Hepatocyte (in vitro differentiated cells): Measurements from ENCODE around the gene PAGE2. TPM values are rescaled to one million over a fixed set of nuclear protein-coding genes. Genes with fewer than 3 reads are reported as not detected.
A peak's percentile ranks its signal among the peaks of the same experiment; 100 is the strongest.

ENCODE experiments used
- DNase-seq: peaks from one replicate; pipeline ENCODE4 v3.0.0-alpha.2; 2016; ENCODE audit warnings: low spot score
- H2AFZ ChIP-seq: fragments of 200-600 bp; sonication (generic); 2 replicates; pipeline ENCODE4 v1.6.0; 2016; ENCODE audit warnings: antibody characterized with exemption, mild to moderate bottlenecking
- H3K27ac ChIP-seq: fragments of 200-600 bp; sonication (generic); 2 replicates; pipeline ENCODE4 v1.5.1; 2016; ENCODE audit warnings: mild to moderate bottlenecking
- H3K27me3 ChIP-seq: fragments of 200-600 bp; sonication (generic); 2 replicates; pipeline ENCODE4 v1.6.1; 2016
- H3K36me3 ChIP-seq: fragments of 200-600 bp; sonication (generic); replicated peaks from 2 replicates; pipeline ENCODE4 v1.5.1; 2016; ENCODE audit warnings: low read depth; ENCODE audit not compliant: insufficient read depth
- H3K4me1 ChIP-seq: fragments of 200-600 bp; sonication (generic); 2 replicates; pipeline ENCODE4 v1.5.1; 2016; ENCODE audit warnings: mild to moderate bottlenecking, moderate library complexity; ENCODE audit not compliant: insufficient read depth
- H3K4me2 ChIP-seq: fragments of 200-600 bp; sonication (generic); 2 replicates; pipeline ENCODE4 v1.6.0; 2016
- H3K4me3 ChIP-seq: fragments of 200-600 bp; sonication (generic); 2 replicates; pipeline ENCODE4 v1.5.1; 2016; ENCODE audit warnings: mild to moderate bottlenecking
- H3K79me2 ChIP-seq: fragments of 200-600 bp; sonication (generic); 2 replicates; pipeline ENCODE4 v1.6.0; 2017; ENCODE audit warnings: mild to moderate bottlenecking
- H3K9me2 ChIP-seq: fragments of 200-600 bp; sonication (generic); replicated peaks from 2 replicates; pipeline ENCODE4 v1.6.0; 2017; ENCODE audit warnings: mild to moderate bottlenecking; ENCODE audit not compliant: insufficient read depth
- H3K9me3 ChIP-seq: fragments of 200-600 bp; sonication (generic); 2 replicates; pipeline ENCODE4 v1.5.1; 2016; ENCODE audit warnings: low read depth, mild to moderate bottlenecking
- H4K20me1 ChIP-seq: fragments of 200-600 bp; sonication (generic); 2 replicates; pipeline ENCODE4 v1.6.0; 2016; ENCODE audit warnings: mild to moderate bottlenecking; ENCODE audit not compliant: insufficient read depth, poor library complexity, severe bottlenecking
- EZH2 ChIP-seq: fragments of 200-600 bp; sonication (generic); IDR thresholded peaks from 2 replicates; pipeline ENCODE4 v1.6.1; 2016; ENCODE audit warnings: antibody characterized with exemption, mild to moderate bottlenecking, borderline replicate concordance
- EZH2phosphoT487 ChIP-seq: fragments of 200-600 bp; sonication (generic); IDR thresholded peaks from one replicate; pipeline ENCODE4 v1.6.1; 2018; ENCODE audit warnings: antibody characterized with exemption, mild to moderate bottlenecking, low read depth, moderate library complexity; ENCODE audit not compliant: unreplicated experiment, severe bottlenecking
- WGBS: methylation state at CpG from one replicate; pipeline ENCODE4 v1.1.6; 2016; ENCODE audit warnings: low lambda C conversion rate; ENCODE audit errors: missing lambda C conversion rate; 5-methylcytosine and 5-hydroxymethylcytosine counted together
- polyA plus RNA-seq: library from polyadenylated mRNA; unstranded; fragments of >200 nt; fragmentation: Nextera tagmentation; extraction: Ambion mirVana; gene quantifications from 2 replicates; pipeline ENCODE4 v1.2.1, GENCODE V29; 2016
- total RNA-seq: library from RNA; depleted of rRNA; stranded (reverse); fragments of >200 nt; gene quantifications from 2 replicates; pipeline ENCODE4 v1.2.3, GENCODE V29; 2014
- TF ChIP-seq, protein P1 (sequence below): fragments of 200-600 bp; sonication (generic); IDR thresholded peaks from 2 replicates; pipeline ENCODE4 v1.5.1; 2016; ENCODE audit warnings: antibody characterized with exemption, mild to moderate bottlenecking; ENCODE audit not compliant: poor library complexity

The PAGE2 gene
- total and polyA plus RNA-seq, 2 experiments from 2014 or later: not detected

DNA sequence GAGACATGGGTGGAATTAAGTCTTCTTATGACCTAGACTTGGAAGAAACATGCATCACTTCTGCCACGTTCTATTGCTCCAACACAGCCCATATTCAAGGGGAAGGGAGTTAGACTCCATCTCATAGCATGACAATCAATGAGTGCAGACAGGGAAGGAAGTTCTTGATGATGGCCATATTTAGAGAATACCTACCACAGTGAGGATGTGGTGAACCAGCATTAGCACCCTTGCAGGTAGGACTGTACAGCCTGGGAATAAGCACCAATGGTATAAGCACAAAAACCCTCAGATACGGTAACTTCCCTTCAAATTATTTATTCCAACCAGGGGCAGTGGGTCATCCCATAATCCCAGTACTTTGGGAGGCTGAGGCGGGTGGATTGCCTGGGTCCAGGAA, 29.8 kb downstream of the PAGE2 start:
- no peak overlapping the region for H3K4me3 ChIP-seq
- no peaks in the 10 kb centered on the region for H3K27me3 ChIP-seq
- no peak overlapping the region for H3K4me2 ChIP-seq
- 79% methylated on average over 3 of the region's 3 CpGs for WGBS
- no peak for DNase-seq
- TF ChIP-seq EZH2: no peak
- TF ChIP-seq, protein P1, sequence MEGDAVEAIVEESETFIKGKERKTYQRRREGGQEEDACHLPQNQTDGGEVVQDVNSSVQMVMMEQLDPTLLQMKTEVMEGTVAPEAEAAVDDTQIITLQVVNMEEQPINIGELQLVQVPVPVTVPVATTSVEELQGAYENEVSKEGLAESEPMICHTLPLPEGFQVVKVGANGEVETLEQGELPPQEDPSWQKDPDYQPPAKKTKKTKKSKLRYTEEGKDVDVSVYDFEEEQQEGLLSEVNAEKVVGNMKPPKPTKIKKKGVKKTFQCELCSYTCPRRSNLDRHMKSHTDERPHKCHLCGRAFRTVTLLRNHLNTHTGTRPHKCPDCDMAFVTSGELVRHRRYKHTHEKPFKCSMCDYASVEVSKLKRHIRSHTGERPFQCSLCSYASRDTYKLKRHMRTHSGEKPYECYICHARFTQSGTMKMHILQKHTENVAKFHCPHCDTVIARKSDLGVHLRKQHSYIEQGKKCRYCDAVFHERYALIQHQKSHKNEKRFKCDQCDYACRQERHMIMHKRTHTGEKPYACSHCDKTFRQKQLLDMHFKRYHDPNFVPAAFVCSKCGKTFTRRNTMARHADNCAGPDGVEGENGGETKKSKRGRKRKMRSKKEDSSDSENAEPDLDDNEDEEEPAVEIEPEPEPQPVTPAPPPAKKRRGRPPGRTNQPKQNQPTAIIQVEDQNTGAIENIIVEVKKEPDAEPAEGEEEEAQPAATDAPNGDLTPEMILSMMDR: no peak
- no peak for TF ChIP-seq EZH2phosphoT487
- no peaks in the 10 kb centered on the region for H3K36me3 ChIP-seq
- H3K9me2 ChIP-seq: no peaks in the 10 kb centered on the region
- H3K27ac ChIP-seq: no peak overlapping the region
- H3K4me1 ChIP-seq: peaks cover 29% of the 10 kb centered on the region
- H4K20me1 ChIP-seq: no peaks in the 10 kb centered on the region
- H2AFZ ChIP-seq: no peak overlapping the region
- no peaks in the 10 kb centered on the region for H3K9me3 ChIP-seq
- H3K79me2 ChIP-seq: no peaks in the 10 kb centered on the region

- no peaks in the 10 kb centered on the region for H3K9me3 ChIP-seq
- no peak for DNase-seq
- no peaks in the 10 kb centered on the region for H4K20me1 ChIP-seq
- peaks cover 29% of the 10 kb centered on the region for H3K4me1 ChIP-seq
- no peak overlapping the region for H3K27ac ChIP-seq
- no peak overlapping the region for H3K4me3 ChIP-seq
- H3K27me3 ChIP-seq: no peaks in the 10 kb centered on the region
- no peaks in the 10 kb centered on the region for H3K79me2 ChIP-seq
- no peaks in the 10 kb centered on the region for H3K9me2 ChIP-seq
- no peaks in the 10 kb centered on the region for H3K36me3 ChIP-seq
- no peak overlapping the region for H3K4me2 ChIP-seq
- H2AFZ ChIP-seq: no peak overlapping the region
- TF ChIP-seq, protein P1: no peak
- TF ChIP-seq EZH2phosphoT487: no peak
Observed at GRCh38 chrX:55119271-55119670, 30.5 kb downstream of the PAGE2 start.

DNA sequence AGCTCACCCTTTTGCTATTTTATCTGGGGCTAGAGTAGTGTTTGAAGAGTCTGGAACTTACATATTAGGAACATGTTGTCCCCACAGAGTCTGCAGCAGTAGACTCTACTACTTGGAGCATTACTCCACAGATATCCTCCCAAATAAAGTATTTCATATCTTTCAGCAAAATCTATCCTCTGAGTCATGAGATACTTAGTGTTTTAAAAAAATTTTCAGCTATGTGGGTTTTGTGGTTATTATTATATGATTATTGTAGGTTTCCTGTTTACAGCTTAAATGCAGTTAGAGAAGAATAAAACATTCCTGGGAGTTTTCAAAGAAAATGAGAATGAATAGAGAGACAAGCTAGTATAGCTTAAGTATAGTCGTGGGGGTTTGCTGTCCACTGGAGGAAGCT, 30.9 kb downstream of the PAGE2 start:
- no peak for DNase-seq
- Histone ChIP-seq H3K27me3 (no peaks in the 10 kb centered on the region), H2AFZ (no peak overlapping the region), H3K4me1 (peaks cover 29% of the 10 kb centered on the region), H3K9me3 (no peaks in the 10 kb centered on the region), H3K79me2 (no peaks in the 10 kb centered on the region), H3K36me3 (no peaks in the 10 kb centered on the region), H4K20me1 (no peaks in the 10 kb centered on the region), H3K9me2 (no peaks in the 10 kb centered on the region), H3K4me3 (no peak overlapping the region), H3K27ac (no peak overlapping the region), H3K4me2 (no peak overlapping the region)
- WGBS: 48% methylated on average over 1 of the region's 1 CpG
- TF ChIP-seq EZH2phosphoT487 (no peak), EZH2 (no peak)
- TF ChIP-seq, protein P1: no peak

DNA sequence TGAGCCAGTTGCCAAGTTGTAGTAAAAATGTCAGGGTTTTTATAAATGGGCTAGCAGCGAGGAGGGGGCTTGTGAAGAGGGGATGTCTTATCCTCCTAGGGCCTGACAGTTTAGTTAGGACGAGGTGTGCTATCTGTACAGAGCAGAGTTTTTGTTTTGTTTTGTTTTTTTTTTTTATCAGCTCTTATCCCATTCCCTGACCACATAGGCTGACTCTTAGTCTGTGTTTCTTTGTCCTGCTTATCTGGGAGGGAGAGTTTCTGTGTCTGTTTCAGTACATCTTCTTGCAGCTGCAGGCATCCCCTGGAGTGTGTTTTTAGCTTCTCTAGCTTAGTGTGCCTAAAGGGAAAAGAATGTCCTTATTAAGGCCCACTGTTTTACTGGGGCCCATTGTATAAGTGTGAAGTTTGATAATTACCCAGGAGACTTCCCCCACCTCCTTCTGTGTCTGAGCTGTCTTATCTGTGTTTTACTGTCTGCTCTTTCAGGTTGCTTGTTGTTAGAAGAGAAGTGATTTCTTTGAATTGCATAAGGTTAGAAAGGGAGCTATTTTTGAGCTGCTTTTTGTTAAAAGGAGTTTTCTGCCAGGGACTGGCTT, 32.0 kb downstream of the PAGE2 start:
- no peak for DNase-seq

More for the DNA sequence above, 32.0 kb downstream of the PAGE2 start:
- peak overlapping the region; percentile 57 for H3K27ac ChIP-seq
- peaks cover 29% of the 10 kb centered on the region for H3K4me1 ChIP-seq
- H3K79me2 ChIP-seq: no peaks in the 10 kb centered on the region
- TF ChIP-seq EZH2: no peak
- TF ChIP-seq, protein P1: no peak
- no peak for TF ChIP-seq EZH2phosphoT487
- no peaks in the 10 kb centered on the region for H3K9me3 ChIP-seq
- no peaks in the 10 kb centered on the region for H4K20me1 ChIP-seq
- no peaks in the 10 kb centered on the region for H3K9me2 ChIP-seq
- no peaks in the 10 kb centered on the region for H3K36me3 ChIP-seq
- no peak overlapping the region for H3K4me2 ChIP-seq
- H3K27me3 ChIP-seq: no peaks in the 10 kb centered on the region
- no peak overlapping the region for H2AFZ ChIP-seq
- H3K4me3 ChIP-seq: no peak overlapping the region
- WGBS: 16% methylated on average over 2 of the region's 2 CpGs
